Measurements from ENCODE around the gene SLC12A8. TPM values are rescaled to one million over a fixed set of nuclear protein-coding genes. Genes with fewer than 3 reads are reported as not detected.

SLC12A8 gene
- total RNA-seq, 1 experiment from 2014 or later, result 6.4 TPM

- peak; percentile 64 for DNase-seq (ENCODE audit: low read depth)
Measured at GRCh38 chr3:125140818-125141595, 71.5 kb downstream of the SLC12A8 start.

GRCh38 chr3:125140011-125140817 lies 72.3 kb downstream of the SLC12A8 start:
- peak; percentile 74 for DNase-seq (ENCODE audit: low read depth)

- DNase-seq (ENCODE audit: low read depth), result no peak
Measured at GRCh38 chr3:125139386-125139785, 73.2 kb downstream of the SLC12A8 start.

GRCh38 chr3:125137358-125138033 lies 75.1 kb downstream of the SLC12A8 start:
- DNase-seq (ENCODE audit: low read depth), result peak; percentile 73

GRCh38 chr3:125136966-125137357 lies 75.6 kb downstream of the SLC12A8 start:
- DNase-seq (ENCODE audit: low read depth), result no peak

GRCh38 chr3:125136515-125136914 lies 76.0 kb downstream of the SLC12A8 start:
- no peak for DNase-seq (ENCODE audit: low read depth)

GRCh38 chr3:125134952-125135351 lies 77.6 kb downstream of the SLC12A8 start:
- no peak for DNase-seq (ENCODE audit: low read depth)

- no peak for DNase-seq (ENCODE audit: low read depth)
Measured at GRCh38 chr3:125132815-125133214, 79.7 kb downstream of the SLC12A8 start.

- peak; percentile 99 for DNase-seq (ENCODE audit: low read depth)
Measured at GRCh38 chr3:125129512-125129997, 83.0 kb downstream of the SLC12A8 start.

- peak; percentile 95 for DNase-seq (ENCODE audit: low read depth)
Measured at GRCh38 chr3:125128861-125129501, 83.6 kb downstream of the SLC12A8 start.

- no peak for DNase-seq (ENCODE audit: low read depth)
Measured at GRCh38 chr3:125126323-125126722, 86.2 kb downstream of the SLC12A8 start.

GRCh38 chr3:125125821-125126245 lies 86.7 kb downstream of the SLC12A8 start:
- peak; percentile 56 for DNase-seq (ENCODE audit: low read depth)

GRCh38 chr3:125123451-125124305 lies 88.9 kb downstream of the SLC12A8 start:
- peak; percentile 57 for DNase-seq (ENCODE audit: low read depth)

- no peak for DNase-seq (ENCODE audit: low read depth)
Measured at GRCh38 chr3:125121246-125122010, 91.1 kb downstream of the SLC12A8 start.

- no peak for DNase-seq (ENCODE audit: low read depth)
Measured at GRCh38 chr3:125120379-125121122, 92.0 kb downstream of the SLC12A8 start.

GRCh38 chr3:125119752-125120378 lies 92.7 kb downstream of the SLC12A8 start:
- no peak for DNase-seq (ENCODE audit: low read depth)

GRCh38 chr3:125118600-125118999 lies 93.9 kb downstream of the SLC12A8 start:
- no peak for DNase-seq (ENCODE audit: low read depth)

- DNase-seq (ENCODE audit: low read depth), result no peak
Measured at GRCh38 chr3:125117631-125118191, 94.8 kb downstream of the SLC12A8 start.
